Osteoblast (primary cell): ENCODE results near the gene CBLB. TPM values are rescaled to one million over a fixed set of nuclear protein-coding genes. Genes with fewer than 3 reads are reported as not detected.

ENCODE experiments used
- DNase-seq: peaks from one replicate; pipeline ENCODE4 v3.0.0; 2011; ENCODE audit warnings: low spot score, mixed read lengths; ENCODE audit not compliant: insufficient read length; ENCODE audit errors: missing footprints
- H2AFZ ChIP-seq: 2 replicates; pipeline ENCODE4 v1.6.0; 2011; ENCODE audit warnings: mild to moderate bottlenecking, low read length
- H3K27ac ChIP-seq: 2 replicates; pipeline ENCODE4 v1.5.1; 2011; ENCODE audit warnings: mild to moderate bottlenecking, low read depth, low read length, moderate library complexity
- H3K27me3 ChIP-seq: 2 replicates; pipeline ENCODE4 v1.6.0; 2012; ENCODE audit warnings: mild to moderate bottlenecking, control low read depth, inconsistent platforms, low read length, moderate library complexity; ENCODE audit not compliant: insufficient read depth
- H3K36me3 ChIP-seq: 2 replicates; pipeline ENCODE4 v1.5.1; 2011; ENCODE audit warnings: mild to moderate bottlenecking, low read length, control low read depth, moderate library complexity; ENCODE audit not compliant: insufficient read depth
- H3K4me1 ChIP-seq: 2 replicates; pipeline ENCODE4 v1.5.1; 2011; ENCODE audit warnings: mild to moderate bottlenecking, low read length, control low read depth, moderate library complexity; ENCODE audit not compliant: insufficient read depth
- H3K4me2 ChIP-seq: 2 replicates; pipeline ENCODE4 v1.6.0; 2011; ENCODE audit warnings: mild to moderate bottlenecking, low read length; ENCODE audit not compliant: insufficient read depth
- H3K4me3 ChIP-seq: fragments of 200-600 bp; sonication (generic); 3 replicates; pipeline ENCODE4 v1.5.1; 2012; ENCODE audit warnings: mild to moderate bottlenecking, low read length, inconsistent platforms; ENCODE audit not compliant: insufficient read depth
- H3K79me2 ChIP-seq: 2 replicates; pipeline ENCODE4 v1.6.0; 2012; ENCODE audit warnings: mild to moderate bottlenecking, low read length, control low read depth, inconsistent platforms; ENCODE audit not compliant: insufficient read depth
- H3K9me3 ChIP-seq: 2 replicates; pipeline ENCODE4 v1.5.1; 2011; ENCODE audit warnings: low read depth, low read length, control low read depth
- H4K20me1 ChIP-seq: 2 replicates; pipeline ENCODE4 v1.6.0; 2012; ENCODE audit warnings: mild to moderate bottlenecking, low read length, control low read depth; ENCODE audit not compliant: insufficient read depth
- CTCF ChIP-seq: IDR thresholded peaks from 2 replicates; pipeline ENCODE4 v1.5.1; 2011; ENCODE audit warnings: mild to moderate bottlenecking, low read depth, low read length, moderate library complexity; ENCODE audit errors: extremely low read depth
- total RNA-seq: library from RNA; depleted of rRNA; stranded (reverse); fragments of >200 nt; gene quantifications from 2 replicates; pipeline ENCODE4 v1.2.3, GENCODE V29; 2012

The CBLB gene
- total RNA-seq, 1 donor = 128 TPM

DNA sequence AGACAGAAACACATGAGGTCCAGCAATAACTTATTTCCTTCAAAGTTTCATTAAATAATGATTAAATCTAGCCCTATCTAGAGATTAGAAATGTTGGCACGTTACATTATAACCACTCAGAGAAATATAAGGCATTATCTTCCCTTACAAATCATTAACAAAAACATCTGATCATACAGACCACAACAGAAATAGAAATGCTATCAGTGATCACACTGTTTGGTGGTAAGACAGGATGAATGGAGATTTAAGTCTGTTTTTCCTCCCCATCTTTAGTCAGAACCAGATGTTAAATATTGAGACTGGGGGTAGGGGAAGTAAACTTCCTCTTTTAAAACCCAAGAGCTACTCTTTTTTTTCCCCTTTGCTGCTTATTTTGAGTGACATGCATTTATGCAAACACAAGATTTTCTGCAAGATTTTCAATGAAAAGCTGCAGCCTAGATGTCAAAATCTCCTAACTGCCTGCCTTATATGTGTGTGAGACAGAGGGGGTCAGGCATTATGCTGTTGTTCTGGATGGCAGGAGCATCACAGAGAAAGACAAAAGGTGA, 70.4 kb downstream of the CBLB start:
- Histone ChIP-seq H3K36me3 (peaks cover 28% of the 10 kb centered on the region), H3K27ac (no peak overlapping the region), H3K9me3 (no peaks in the 10 kb centered on the region), H2AFZ (no peak overlapping the region), H3K4me2 (no peak overlapping the region), H3K27me3 (no peaks in the 10 kb centered on the region), H3K4me1 (peaks cover 24% of the 10 kb centered on the region), H3K79me2 (peaks cover 99% of the 10 kb centered on the region), H4K20me1 (peaks cover 21% of the 10 kb centered on the region), H3K4me3 (no peak overlapping the region)
- no peak for DNase-seq
- TF ChIP-seq CTCF = no peak

GRCh38 chr3:105793040-105793439, 75.8 kb downstream of the CBLB start:
- H3K4me3 ChIP-seq = peak overlapping the region; percentile 12

DNA sequence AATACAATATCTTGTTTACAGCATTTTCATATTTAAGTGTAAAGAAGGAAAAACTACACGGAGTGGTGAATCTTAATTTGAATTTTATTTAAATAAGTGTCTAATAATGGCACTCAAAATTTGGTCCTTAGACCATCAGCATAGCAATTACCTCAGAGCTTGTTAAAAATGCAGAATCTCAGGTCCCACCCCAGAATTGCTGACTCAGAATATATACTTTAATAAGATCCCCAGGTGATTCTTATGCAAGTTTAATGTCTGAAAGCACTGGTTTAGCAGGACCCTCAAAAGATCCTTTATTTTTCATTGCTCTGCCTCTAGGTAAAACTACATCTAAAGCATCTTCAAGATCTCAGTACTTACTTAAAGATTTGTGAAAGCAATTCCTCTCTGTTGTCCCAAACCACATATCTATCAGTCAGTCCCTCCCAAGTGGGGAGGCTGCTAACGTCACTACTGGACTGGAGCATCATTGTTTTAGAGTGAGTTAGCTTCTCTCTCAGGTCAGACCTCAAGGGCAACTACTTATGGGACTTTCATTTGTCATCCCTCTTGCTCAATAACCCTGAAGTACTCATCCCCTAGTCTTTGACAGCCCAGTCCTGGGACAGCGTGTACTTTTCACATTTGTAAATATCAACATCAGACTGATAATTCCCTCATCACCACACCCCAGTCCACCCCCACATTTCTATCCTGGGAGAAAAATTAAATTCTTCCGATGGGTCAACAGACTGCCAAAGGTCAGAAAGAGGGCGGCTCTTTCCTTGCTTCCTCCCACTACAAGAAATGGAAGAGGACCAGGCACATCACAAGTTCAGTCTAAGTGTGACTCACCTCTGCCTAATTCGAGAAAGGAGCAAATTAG, 76.7 kb downstream of the CBLB start:
- Histone ChIP-seq H3K36me3 (no peaks in the 10 kb centered on the region), H3K79me2 (peaks cover 97% of the 10 kb centered on the region), H3K4me1 (peaks cover 45% of the 10 kb centered on the region), H3K9me3 (no peaks in the 10 kb centered on the region), H4K20me1 (peaks cover 32% of the 10 kb centered on the region), H3K4me2 (peak overlapping the region; percentile 65), H3K27me3 (no peaks in the 10 kb centered on the region), H2AFZ (no peak overlapping the region), H3K4me3 (peak overlapping the region; percentile 12), H3K27ac (peak overlapping the region; percentile 89)
- DNase-seq = peak; percentile 85
- TF ChIP-seq CTCF = no peak

More at GRCh38 chr3:105793040-105793439, 75.8 kb downstream of the CBLB start:
- Histone ChIP-seq H3K27ac (peak overlapping the region; percentile 89), H3K4me1 (peaks cover 45% of the 10 kb centered on the region), H3K4me2 (peak overlapping the region; percentile 65), H3K79me2 (peaks cover 97% of the 10 kb centered on the region), H4K20me1 (peaks cover 32% of the 10 kb centered on the region), H3K9me3 (no peaks in the 10 kb centered on the region), H3K36me3 (peaks cover 4% of the 10 kb centered on the region), H3K27me3 (no peaks in the 10 kb centered on the region), H2AFZ (no peak overlapping the region)
- TF ChIP-seq CTCF = no peak
- DNase-seq = no peak

GRCh38 chr3:105791131-105791530, 77.7 kb downstream of the CBLB start:
- Histone ChIP-seq H3K4me2 (peak overlapping the region; percentile 65), H3K4me3 (no peak overlapping the region), H3K79me2 (peaks cover 97% of the 10 kb centered on the region), H3K27me3 (no peaks in the 10 kb centered on the region), H4K20me1 (peaks cover 30% of the 10 kb centered on the region), H3K27ac (peak overlapping the region; percentile 89), H3K4me1 (peaks cover 47% of the 10 kb centered on the region), H3K9me3 (no peaks in the 10 kb centered on the region), H2AFZ (no peak overlapping the region), H3K36me3 (no peaks in the 10 kb centered on the region)
- no peak for TF ChIP-seq CTCF
- peak; percentile 42 for DNase-seq
